ENCODE measurements around the gene LRRTM4.

Gene LRRTM4

GRCh38 chr2:77518311-77518710, 3.9 kb downstream of the LRRTM4 start:
- Mint-ChIP-seq H3K36me3 (ENCODE audit: insufficient read depth) (peaks cover 3% of the 10 kb centered on the region), H3K9me3 (peaks cover 10% of the 10 kb centered on the region), H3K27ac (ENCODE audit: low read depth) (no peak overlapping the region), H3K4me3 (no peak overlapping the region), H3K27me3 (no peaks in the 10 kb centered on the region), H3K4me1 (no peaks in the 10 kb centered on the region)
- DNase-seq (ENCODE audit: low spot score in 2 of 2) (no peak), ATAC-seq (replicated peaks; ENCODE audit: extremely low read depth, poor library complexity, severe bottlenecking) (no peak)

GRCh38 chr2:77513191-77513590, 9.0 kb downstream of the LRRTM4 start:
- Mint-ChIP-seq H3K36me3 (ENCODE audit: insufficient read depth) (no peaks in the 10 kb centered on the region), H3K9me3 (peaks cover 1% of the 10 kb centered on the region), H3K27me3 (no peaks in the 10 kb centered on the region), H3K27ac (ENCODE audit: low read depth) (no peak overlapping the region), H3K4me1 (no peaks in the 10 kb centered on the region), H3K4me3 (no peak overlapping the region)
- ATAC-seq (replicated peaks; ENCODE audit: extremely low read depth, poor library complexity, severe bottlenecking) (no peak), DNase-seq (ENCODE audit: low spot score in 2 of 2) (no peak)

DNA sequence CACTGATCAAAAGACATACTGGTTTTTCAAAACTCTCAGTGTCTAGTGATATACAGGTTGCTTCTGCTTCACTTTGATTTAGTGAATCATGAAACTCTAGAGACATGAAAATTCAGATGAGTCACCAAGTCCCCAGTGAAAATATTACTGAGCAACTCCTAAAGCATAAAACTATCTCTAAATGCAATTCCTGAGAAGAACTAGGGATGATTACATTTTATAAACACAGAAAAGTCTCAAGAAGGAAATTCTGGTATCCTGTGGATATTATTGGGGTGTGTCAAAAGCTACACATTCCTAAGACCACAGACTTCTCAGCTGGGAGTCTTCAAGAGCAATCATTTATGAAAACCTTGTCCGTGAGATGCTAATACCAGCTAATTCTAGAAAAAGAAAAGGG, 9.7 kb downstream of the LRRTM4 start:
- no peak overlapping the region for H3K4me3 Mint-ChIP-seq
- H3K27ac Mint-ChIP-seq (ENCODE audit: low read depth): no peak overlapping the region
- no peaks in the 10 kb centered on the region for H3K27me3 Mint-ChIP-seq
- ATAC-seq (replicated peaks; ENCODE audit: extremely low read depth, poor library complexity, severe bottlenecking): no peak
- no peaks in the 10 kb centered on the region for H3K36me3 Mint-ChIP-seq (ENCODE audit: insufficient read depth)
- no peak for DNase-seq (ENCODE audit: low spot score in 2 of 2)
- H3K4me1 Mint-ChIP-seq: no peaks in the 10 kb centered on the region
- H3K9me3 Mint-ChIP-seq: no peaks in the 10 kb centered on the region

- H3K9me3 Mint-ChIP-seq: no peaks in the 10 kb centered on the region
- H3K4me3 Mint-ChIP-seq: no peak overlapping the region
- H3K27ac Mint-ChIP-seq (ENCODE audit: low read depth): no peak overlapping the region
- no peaks in the 10 kb centered on the region for H3K36me3 Mint-ChIP-seq (ENCODE audit: insufficient read depth)
- no peaks in the 10 kb centered on the region for H3K27me3 Mint-ChIP-seq
- no peak for DNase-seq (ENCODE audit: low spot score in 2 of 2)
- no peak for ATAC-seq (replicated peaks; ENCODE audit: extremely low read depth, poor library complexity, severe bottlenecking)
- no peaks in the 10 kb centered on the region for H3K4me1 Mint-ChIP-seq
Observed at GRCh38 chr2:77508511-77508910, 13.7 kb downstream of the LRRTM4 start.

DNA sequence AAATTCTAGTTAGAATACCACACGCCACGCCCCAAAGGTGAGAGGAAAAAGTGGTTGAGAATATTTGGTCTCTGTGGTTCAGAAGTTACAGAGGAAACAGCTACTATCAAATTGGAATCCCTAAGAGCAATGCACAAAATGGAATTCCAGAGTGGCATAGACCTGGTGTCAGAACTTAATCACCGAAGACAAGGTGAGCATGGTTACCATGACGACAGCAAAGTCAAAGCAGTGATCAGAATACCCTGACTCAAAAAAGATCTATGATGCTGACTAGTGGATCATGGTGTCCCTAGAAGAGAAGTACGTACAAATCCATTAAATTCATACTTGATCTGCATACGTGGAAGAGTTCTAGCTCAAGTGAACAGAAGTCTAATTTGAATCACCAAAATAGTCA, 14.5 kb downstream of the LRRTM4 start:
- Mint-ChIP-seq H3K36me3 (ENCODE audit: insufficient read depth) (no peaks in the 10 kb centered on the region), H3K4me1 (no peaks in the 10 kb centered on the region), H3K27me3 (no peaks in the 10 kb centered on the region), H3K27ac (ENCODE audit: low read depth) (no peak overlapping the region), H3K4me3 (no peak overlapping the region), H3K9me3 (no peaks in the 10 kb centered on the region)
- no peak for ATAC-seq (replicated peaks; ENCODE audit: extremely low read depth, poor library complexity, severe bottlenecking)
- DNase-seq (ENCODE audit: low spot score in 2 of 2): no peak

DNA sequence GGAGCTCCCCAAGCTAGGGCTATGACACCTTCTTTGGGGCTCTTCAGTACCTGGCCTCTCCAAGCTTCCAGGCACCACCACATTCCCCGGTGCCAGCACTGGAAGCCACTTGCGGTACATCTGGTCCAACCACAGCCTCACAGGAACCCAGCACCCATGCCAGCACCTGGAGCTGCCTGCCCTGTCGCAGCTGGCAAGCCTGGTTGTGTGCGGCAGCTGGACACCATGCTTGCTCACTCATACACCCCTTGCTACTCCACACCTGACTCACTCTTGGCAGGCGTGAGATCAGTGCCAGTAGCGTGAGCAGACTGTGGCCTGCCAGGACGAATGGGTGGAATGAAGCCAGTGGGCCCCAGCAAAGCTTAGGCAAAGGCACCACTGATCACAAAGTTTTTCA, 34.0 kb downstream of the LRRTM4 start:
- Mint-ChIP-seq H3K4me3 (no peak overlapping the region), H3K27ac (ENCODE audit: low read depth) (no peak overlapping the region), H3K9me3 (peaks cover 13% of the 10 kb centered on the region), H3K4me1 (no peaks in the 10 kb centered on the region), H3K27me3 (no peaks in the 10 kb centered on the region), H3K36me3 (ENCODE audit: insufficient read depth) (no peaks in the 10 kb centered on the region)
- DNase-seq (ENCODE audit: low spot score in 2 of 2) (no peak), ATAC-seq (replicated peaks; ENCODE audit: extremely low read depth, poor library complexity, severe bottlenecking) (no peak)

DNA sequence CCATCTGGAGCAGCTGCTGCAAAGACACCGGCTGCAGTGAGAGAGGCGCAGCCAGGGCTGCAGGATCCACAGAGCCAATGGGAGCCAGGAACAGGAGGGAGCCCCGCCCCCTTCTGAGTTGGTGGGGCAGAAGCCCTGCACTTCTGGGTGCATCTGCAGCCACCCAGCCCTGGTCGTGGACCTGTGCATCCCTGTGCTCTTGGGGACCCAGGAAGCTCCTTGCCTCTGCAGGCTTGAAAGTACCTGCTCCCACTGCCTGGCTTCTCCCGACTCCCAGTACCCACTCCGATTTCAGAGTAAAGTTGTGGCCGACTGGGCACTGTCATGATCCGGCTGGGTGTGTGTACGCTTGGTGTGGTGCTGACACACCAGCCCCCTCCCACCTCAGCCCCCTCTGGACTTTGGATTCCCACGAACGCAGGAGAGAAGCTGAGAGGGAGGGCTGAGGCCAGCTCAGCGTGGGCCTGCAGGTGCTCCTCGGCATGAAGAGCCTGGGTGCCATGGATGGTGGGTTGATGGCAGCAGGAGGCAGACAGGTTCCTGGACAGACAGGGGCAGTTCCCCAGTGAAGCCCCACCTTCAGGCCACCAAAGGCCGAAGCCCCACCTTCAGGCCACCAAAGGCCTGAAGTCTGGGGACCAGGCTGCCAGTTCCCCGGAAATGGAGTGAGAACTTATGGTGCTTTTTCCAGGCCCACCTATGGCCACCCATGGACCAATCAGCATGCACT, 34.9 kb downstream of the LRRTM4 start:
- Mint-ChIP-seq H3K4me1 (no peaks in the 10 kb centered on the region), H3K4me3 (no peak overlapping the region), H3K27me3 (no peaks in the 10 kb centered on the region), H3K36me3 (ENCODE audit: insufficient read depth) (no peaks in the 10 kb centered on the region), H3K27ac (ENCODE audit: low read depth) (no peak overlapping the region), H3K9me3 (peaks cover 13% of the 10 kb centered on the region)
- no peak for ATAC-seq (replicated peaks; ENCODE audit: extremely low read depth, poor library complexity, severe bottlenecking)
- no peak for DNase-seq (ENCODE audit: low spot score in 2 of 2)

GRCh38 chr2:77484026-77484425, 38.1 kb downstream of the LRRTM4 start:
- Mint-ChIP-seq H3K4me1 (no peaks in the 10 kb centered on the region), H3K27me3 (no peaks in the 10 kb centered on the region), H3K4me3 (no peak overlapping the region), H3K27ac (ENCODE audit: low read depth) (no peak overlapping the region), H3K36me3 (ENCODE audit: insufficient read depth) (no peaks in the 10 kb centered on the region), H3K9me3 (peaks cover 17% of the 10 kb centered on the region)
- ATAC-seq (replicated peaks; ENCODE audit: extremely low read depth, poor library complexity, severe bottlenecking): no peak
- no peak for DNase-seq (ENCODE audit: low spot score in 2 of 2)

DNA sequence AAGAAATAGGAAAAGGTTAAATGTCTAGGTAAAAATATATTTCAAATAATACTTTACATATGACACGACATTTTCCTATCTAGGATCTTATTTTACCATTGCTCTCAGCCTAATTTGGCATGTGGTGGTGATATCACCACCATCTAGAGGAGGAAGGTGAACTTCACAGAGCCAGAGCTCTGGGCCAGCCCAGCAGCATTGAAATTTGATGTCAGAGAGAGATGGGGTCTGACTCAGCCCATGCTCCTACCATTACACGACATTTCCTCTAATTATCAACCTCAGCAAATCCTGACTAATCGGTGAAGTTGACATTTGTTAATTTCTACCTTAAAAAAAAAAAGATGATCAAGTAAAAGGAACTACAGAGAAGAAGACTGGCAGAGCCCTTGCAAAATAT, 42.3 kb downstream of the LRRTM4 start:
- H3K27me3 Mint-ChIP-seq: no peaks in the 10 kb centered on the region
- ATAC-seq (replicated peaks; ENCODE audit: extremely low read depth, poor library complexity, severe bottlenecking): no peak
- no peaks in the 10 kb centered on the region for H3K4me1 Mint-ChIP-seq
- H3K4me3 Mint-ChIP-seq: no peak overlapping the region
- H3K27ac Mint-ChIP-seq (ENCODE audit: low read depth): no peak overlapping the region
- peaks cover 17% of the 10 kb centered on the region for H3K9me3 Mint-ChIP-seq
- DNase-seq (ENCODE audit: low spot score in 2 of 2): no peak
- H3K36me3 Mint-ChIP-seq (ENCODE audit: insufficient read depth): no peaks in the 10 kb centered on the region

GRCh38 chr2:77479395-77479794, 42.8 kb downstream of the LRRTM4 start:
- H3K4me3 Mint-ChIP-seq: no peak overlapping the region
- H3K27me3 Mint-ChIP-seq: no peaks in the 10 kb centered on the region
- H3K36me3 Mint-ChIP-seq (ENCODE audit: insufficient read depth): no peaks in the 10 kb centered on the region
- H3K4me1 Mint-ChIP-seq: no peaks in the 10 kb centered on the region
- ATAC-seq (replicated peaks; ENCODE audit: extremely low read depth, poor library complexity, severe bottlenecking) (no peak), DNase-seq (ENCODE audit: low spot score in 2 of 2) (no peak)
- peaks cover 17% of the 10 kb centered on the region for H3K9me3 Mint-ChIP-seq
- no peak overlapping the region for H3K27ac Mint-ChIP-seq (ENCODE audit: low read depth)

DNA sequence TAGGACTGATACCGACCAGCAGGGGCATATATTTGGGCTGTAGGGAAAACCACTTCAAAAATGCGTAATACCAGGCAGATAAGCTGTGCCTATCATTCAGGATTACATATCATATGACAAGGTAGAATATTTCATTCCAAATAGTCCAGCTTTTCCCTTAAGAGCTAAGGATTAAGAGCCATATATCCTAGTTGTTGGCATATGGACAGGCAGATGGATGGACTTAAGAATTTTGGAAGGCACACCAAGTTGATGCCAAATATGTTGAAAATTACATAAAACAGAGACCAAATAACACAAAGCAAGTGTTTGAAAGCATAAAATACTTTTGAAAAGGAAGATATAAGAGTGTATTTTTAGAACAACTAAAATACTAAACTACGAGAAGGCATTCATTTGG, 52.1 kb downstream of the LRRTM4 start:
- DNase-seq (ENCODE audit: low spot score in 2 of 2): no peak
- H3K27ac Mint-ChIP-seq (ENCODE audit: low read depth): no peak overlapping the region
- H3K27me3 Mint-ChIP-seq: no peaks in the 10 kb centered on the region
- H3K9me3 Mint-ChIP-seq: peaks cover 25% of the 10 kb centered on the region
- ATAC-seq (replicated peaks; ENCODE audit: extremely low read depth, poor library complexity, severe bottlenecking): no peak
- H3K4me1 Mint-ChIP-seq: no peaks in the 10 kb centered on the region
- H3K36me3 Mint-ChIP-seq (ENCODE audit: insufficient read depth): no peaks in the 10 kb centered on the region
- no peak overlapping the region for H3K4me3 Mint-ChIP-seq

DNA sequence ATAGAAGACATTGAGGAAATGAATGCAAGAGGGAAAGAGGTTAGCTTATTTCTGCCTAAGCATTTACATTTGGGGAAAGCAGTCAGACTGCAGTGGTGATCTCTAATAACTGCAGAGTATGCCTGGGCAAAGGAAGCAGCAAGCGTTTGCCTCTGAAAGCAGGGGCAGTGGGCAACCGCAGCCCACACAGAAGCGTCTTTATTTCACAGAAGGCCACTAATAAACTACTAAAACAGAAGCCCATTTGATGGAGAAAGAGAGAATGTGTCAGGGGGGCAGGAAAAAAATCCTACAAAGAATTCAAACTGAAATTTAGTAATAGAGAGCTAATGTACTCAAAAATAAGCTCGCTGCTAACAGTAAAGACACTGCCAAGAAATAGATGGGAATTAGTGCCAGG, 53.1 kb downstream of the LRRTM4 start:
- Mint-ChIP-seq H3K36me3 (ENCODE audit: insufficient read depth) (no peaks in the 10 kb centered on the region), H3K27ac (ENCODE audit: low read depth) (no peak overlapping the region), H3K4me1 (no peaks in the 10 kb centered on the region), H3K9me3 (peaks cover 26% of the 10 kb centered on the region), H3K27me3 (no peaks in the 10 kb centered on the region), H3K4me3 (no peak overlapping the region)
- no peak for ATAC-seq (replicated peaks; ENCODE audit: extremely low read depth, poor library complexity, severe bottlenecking)
- no peak for DNase-seq (ENCODE audit: low spot score in 2 of 2)

DNA sequence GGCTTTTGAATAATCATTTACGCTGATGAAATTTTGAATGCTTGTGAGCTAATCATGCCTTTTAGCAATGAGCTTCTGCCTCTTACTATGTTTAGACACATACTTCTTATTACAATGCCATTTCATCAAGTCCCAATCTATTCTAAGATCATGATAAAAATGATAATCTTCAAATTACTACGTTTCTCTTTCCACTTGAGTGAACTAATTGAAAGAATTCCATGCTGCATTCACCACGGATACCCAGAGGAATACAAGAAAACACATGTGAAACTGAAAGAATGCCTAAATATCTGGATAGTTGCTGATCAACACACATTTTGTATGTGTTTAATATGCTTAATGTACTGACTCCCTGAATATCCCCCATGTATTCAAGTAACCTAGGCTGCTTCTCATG, 62.3 kb downstream of the LRRTM4 start:
- Mint-ChIP-seq H3K27ac (ENCODE audit: low read depth) (no peak overlapping the region), H3K36me3 (ENCODE audit: insufficient read depth) (no peaks in the 10 kb centered on the region), H3K4me3 (no peak overlapping the region), H3K9me3 (peaks cover 27% of the 10 kb centered on the region), H3K4me1 (no peaks in the 10 kb centered on the region), H3K27me3 (no peaks in the 10 kb centered on the region)
- no peak for DNase-seq (ENCODE audit: low spot score in 2 of 2)
- no peak for ATAC-seq (replicated peaks; ENCODE audit: extremely low read depth, poor library complexity, severe bottlenecking)

- ATAC-seq (replicated peaks; ENCODE audit: extremely low read depth, poor library complexity, severe bottlenecking) (no peak), DNase-seq (ENCODE audit: low spot score in 2 of 2) (no peak)
- H3K4me1 Mint-ChIP-seq: no peaks in the 10 kb centered on the region
- H3K4me3 Mint-ChIP-seq: no peak overlapping the region
- H3K36me3 Mint-ChIP-seq (ENCODE audit: insufficient read depth): no peaks in the 10 kb centered on the region
- H3K9me3 Mint-ChIP-seq: peaks cover 22% of the 10 kb centered on the region
- H3K27me3 Mint-ChIP-seq: no peaks in the 10 kb centered on the region
- H3K27ac Mint-ChIP-seq (ENCODE audit: low read depth): no peak overlapping the region
Observed at GRCh38 chr2:77458216-77458615, 64.0 kb downstream of the LRRTM4 start.
